ENCODE data around the gene ATP8B4.

Gene ATP8B4

GRCh38 chr15:50065279-50065678 is 53.8 kb downstream of the ATP8B4 start:
- Histone ChIP-seq H3K4me2 (ENCODE audit: low read depth, low read length, poor library complexity, severe bottlenecking) (no peak overlapping the region), H3K9me2 (replicated peaks; ENCODE audit: insufficient read depth, low read length) (no peaks in the 10 kb centered on the region), H3K4me3 (ENCODE audit: insufficient read depth, low read length, poor library complexity, severe bottlenecking) (no peak overlapping the region), H3K9ac (ENCODE audit: low read length) (no peak overlapping the region), H3K27me3 (ENCODE audit: low read length) (no peaks in the 10 kb centered on the region), H3K9me3 (ENCODE audit: insufficient read depth, low read length) (no peaks in the 10 kb centered on the region), H3F3A (ENCODE audit: insufficient read depth) (no peaks in the 10 kb centered on the region), H3K36me3 (ENCODE audit: low read length) (no peaks in the 10 kb centered on the region), H3K79me2 (ENCODE audit: insufficient read depth, low read length) (no peaks in the 10 kb centered on the region), H2AFZ (ENCODE audit: low read depth, low read length, severe bottlenecking) (no peak overlapping the region), H3K27ac (ENCODE audit: low read depth, low read length) (no peak overlapping the region), H4K20me1 (ENCODE audit: low read depth, low read length) (no peaks in the 10 kb centered on the region)
- no peak for TF ChIP-seq CTCF (IDR thresholded peaks at IDR 0.05; ENCODE audit: insufficient read depth, low read length, poor library complexity, severe bottlenecking)
- no peak for TF ChIP-seq EZH2phosphoT487 (conservative IDR thresholded peaks at IDR 0.05; ENCODE audit: low read length)

GRCh38 chr15:50064673-50065072 is 54.4 kb downstream of the ATP8B4 start:
- H3K9me3 ChIP-seq (ENCODE audit: insufficient read depth, low read length): no peaks in the 10 kb centered on the region
- H3K27ac ChIP-seq (ENCODE audit: low read depth, low read length): no peak overlapping the region
- no peaks in the 10 kb centered on the region for H3K79me2 ChIP-seq (ENCODE audit: insufficient read depth, low read length)
- no peak overlapping the region for H2AFZ ChIP-seq (ENCODE audit: low read depth, low read length, severe bottlenecking)
- H3K4me3 ChIP-seq (ENCODE audit: insufficient read depth, low read length, poor library complexity, severe bottlenecking): no peak overlapping the region
- H3K27me3 ChIP-seq (ENCODE audit: low read length): no peaks in the 10 kb centered on the region
- H3F3A ChIP-seq (ENCODE audit: insufficient read depth): no peaks in the 10 kb centered on the region
- H4K20me1 ChIP-seq (ENCODE audit: low read depth, low read length): no peaks in the 10 kb centered on the region
- TF ChIP-seq EZH2phosphoT487 (conservative IDR thresholded peaks at IDR 0.05; ENCODE audit: low read length): no peak
- no peak for TF ChIP-seq CTCF (IDR thresholded peaks at IDR 0.05; ENCODE audit: insufficient read depth, low read length, poor library complexity, severe bottlenecking)
- H3K9me2 ChIP-seq (replicated peaks; ENCODE audit: insufficient read depth, low read length): no peaks in the 10 kb centered on the region
- H3K4me2 ChIP-seq (ENCODE audit: low read depth, low read length, poor library complexity, severe bottlenecking): no peak overlapping the region
- H3K36me3 ChIP-seq (ENCODE audit: low read length): no peaks in the 10 kb centered on the region
- H3K9ac ChIP-seq (ENCODE audit: low read length): no peak overlapping the region

GRCh38 chr15:50063226-50063625 is 55.8 kb downstream of the ATP8B4 start:
- no peaks in the 10 kb centered on the region for H3K9me2 ChIP-seq (replicated peaks; ENCODE audit: insufficient read depth, low read length)
- H2AFZ ChIP-seq (ENCODE audit: low read depth, low read length, severe bottlenecking): no peak overlapping the region
- H3K9ac ChIP-seq (ENCODE audit: low read length): no peak overlapping the region
- H3K36me3 ChIP-seq (ENCODE audit: low read length): no peaks in the 10 kb centered on the region
- no peak overlapping the region for H3K4me3 ChIP-seq (ENCODE audit: insufficient read depth, low read length, poor library complexity, severe bottlenecking)
- no peak overlapping the region for H3K4me2 ChIP-seq (ENCODE audit: low read depth, low read length, poor library complexity, severe bottlenecking)
- H3F3A ChIP-seq (ENCODE audit: insufficient read depth): no peaks in the 10 kb centered on the region
- no peaks in the 10 kb centered on the region for H3K79me2 ChIP-seq (ENCODE audit: insufficient read depth, low read length)
- H4K20me1 ChIP-seq (ENCODE audit: low read depth, low read length): no peaks in the 10 kb centered on the region
- H3K27me3 ChIP-seq (ENCODE audit: low read length): no peaks in the 10 kb centered on the region
- TF ChIP-seq CTCF (IDR thresholded peaks at IDR 0.05; ENCODE audit: insufficient read depth, low read length, poor library complexity, severe bottlenecking) (no peak), EZH2phosphoT487 (conservative IDR thresholded peaks at IDR 0.05; ENCODE audit: low read length) (no peak)
- H3K9me3 ChIP-seq (ENCODE audit: insufficient read depth, low read length): no peaks in the 10 kb centered on the region
- no peak overlapping the region for H3K27ac ChIP-seq (ENCODE audit: low read depth, low read length)

Measured in SU-DHL-6 (cell line).